Measurements from ENCODE around the gene KCNIP1. TPM values are rescaled to one million over a fixed set of nuclear protein-coding genes. Genes with fewer than 3 reads are reported as not detected.
"Not testable (repeated sequence)": the region's sequence is repeated elsewhere in the genome, so short reads cannot be mapped to it uniquely, and the experiment has no call there.

KCNIP1 gene
- polyA plus RNA-seq, 3 donors from 2014 or later, result not detected

GRCh38 chr5:170541146-170541769 is 37.4 kb downstream of the KCNIP1 start:
- H3K9me3 Mint-ChIP-seq, result peaks cover 0 to 10% (median 7%) of the 10 kb centered on the region in 6 donors
- H3K4me1 Mint-ChIP-seq, result no peaks in the 10 kb centered on the region
- H3K27ac Mint-ChIP-seq, result no peak overlapping the region
- no peak overlapping the region for H3K4me3 Mint-ChIP-seq
- H3K27me3 Mint-ChIP-seq (ENCODE audit: low read depth in 3 of 3), result peaks cover 1 to 6% (median 3%) of the 10 kb centered on the region in 3 donors
- no peak for DNase-seq
- peaks cover 0 to 5% (median 0%) of the 10 kb centered on the region in 3 donors for H3K36me3 Mint-ChIP-seq

- Mint-ChIP-seq H3K36me3 (peaks cover 0 to 5% (median 0%) of the 10 kb centered on the region in 3 donors), H3K27me3 (ENCODE audit: low read depth in 3 of 3) (peaks cover 0 to 9% (median 6%) of the 10 kb centered on the region in 3 donors), H3K4me3 (no peak overlapping the region), H3K27ac (no peak overlapping the region), H3K9me3 (peaks cover 0 to 10% (median 7%) of the 10 kb centered on the region in 6 donors), H3K4me1 (no peaks in the 10 kb centered on the region)
- no peak for DNase-seq
Measured at GRCh38 chr5:170542691-170543293, 39.0 kb downstream of the KCNIP1 start.

GRCh38 chr5:170545313-170545712 is 41.5 kb downstream of the KCNIP1 start:
- Mint-ChIP-seq H3K27me3 (ENCODE audit: low read depth in 3 of 3) (peaks cover 0 to 7% (median 6%) of the 10 kb centered on the region in 3 donors), H3K27ac (no peak overlapping the region), H3K4me1 (no peaks in the 10 kb centered on the region), H3K36me3 (peaks cover 0 to 5% (median 0%) of the 10 kb centered on the region in 3 donors), H3K4me3 (no peak overlapping the region), H3K9me3 (peaks cover 0 to 10% (median 7%) of the 10 kb centered on the region in 6 donors)
- DNase-seq, result no peak

- Mint-ChIP-seq H3K4me3 (no peak overlapping the region), H3K27ac (no peak overlapping the region), H3K4me1 (no peaks in the 10 kb centered on the region), H3K9me3 (peaks cover 0 to 10% (median 7%) of the 10 kb centered on the region in 6 donors), H3K36me3 (peaks cover 0 to 5% (median 0%) of the 10 kb centered on the region in 3 donors), H3K27me3 (ENCODE audit: low read depth in 3 of 3) (peaks cover 0 to 7% (median 6%) of the 10 kb centered on the region in 3 donors)
- no peak for DNase-seq
Measured at GRCh38 chr5:170545811-170546210, 42.0 kb downstream of the KCNIP1 start.

GRCh38 chr5:170546282-170546681 is 42.5 kb downstream of the KCNIP1 start:
- Mint-ChIP-seq H3K27ac (no peak overlapping the region), H3K4me1 (no peaks in the 10 kb centered on the region), H3K4me3 (no peak overlapping the region), H3K36me3 (peaks cover 0 to 5% (median 0%) of the 10 kb centered on the region in 3 donors), H3K9me3 (peaks cover 0 to 10% (median 7%) of the 10 kb centered on the region in 6 donors), H3K27me3 (ENCODE audit: low read depth in 3 of 3) (peaks cover 0 to 7% (median 6%) of the 10 kb centered on the region in 3 donors)
- no peak for DNase-seq

DNA sequence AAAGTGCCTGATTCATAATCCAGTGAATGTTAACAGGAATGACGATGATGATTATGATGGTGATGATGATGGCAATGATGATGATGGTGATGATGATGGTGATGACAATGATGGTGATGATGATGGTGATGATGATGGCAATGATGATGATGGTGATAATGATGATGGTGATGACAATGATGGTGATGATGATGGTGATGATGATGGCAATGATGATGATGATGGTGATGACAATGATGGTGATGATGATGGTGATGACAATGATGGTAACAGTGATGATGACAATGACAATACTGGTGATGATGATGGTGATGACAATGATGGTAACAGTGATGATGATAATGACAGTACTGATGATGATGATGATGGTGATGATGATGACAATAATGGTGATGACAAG is 46.6 kb downstream of the KCNIP1 start:
- not testable (repeated sequence) for H3K9me3 Mint-ChIP-seq; H3K27ac Mint-ChIP-seq; H3K4me1 Mint-ChIP-seq; H3K36me3 Mint-ChIP-seq; DNase-seq; H3K27me3 Mint-ChIP-seq (ENCODE audit: low read depth in 3 of 3); H3K4me3 Mint-ChIP-seq

DNA sequence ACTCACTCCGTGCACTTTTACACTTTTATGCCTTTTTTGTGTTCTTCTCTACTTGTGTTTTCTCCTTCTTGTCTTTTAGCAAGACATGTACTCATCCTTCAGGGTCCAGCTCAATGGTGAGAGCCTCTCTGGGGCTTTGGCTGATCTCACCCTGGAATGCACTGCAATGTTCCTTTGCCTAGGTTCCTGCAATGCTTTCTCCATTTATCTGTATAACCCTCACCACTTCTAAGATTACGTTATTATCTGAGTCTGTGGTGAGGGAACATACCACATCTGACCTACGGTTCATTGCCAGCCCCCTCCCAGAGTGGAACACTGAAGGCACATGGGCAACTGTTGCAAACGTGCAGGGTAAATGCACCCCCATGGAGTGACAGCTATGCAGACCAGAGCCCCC is 47.3 kb downstream of the KCNIP1 start:
- Mint-ChIP-seq H3K27ac (no peak overlapping the region), H3K4me3 (no peak overlapping the region), H3K27me3 (ENCODE audit: low read depth in 3 of 3) (peaks cover 0 to 10% (median 4%) of the 10 kb centered on the region in 3 donors), H3K36me3 (no peaks in the 10 kb centered on the region), H3K9me3 (peaks cover 0 to 2% (median 0%) of the 10 kb centered on the region in 6 donors), H3K4me1 (no peaks in the 10 kb centered on the region)
- no peak for DNase-seq

DNA sequence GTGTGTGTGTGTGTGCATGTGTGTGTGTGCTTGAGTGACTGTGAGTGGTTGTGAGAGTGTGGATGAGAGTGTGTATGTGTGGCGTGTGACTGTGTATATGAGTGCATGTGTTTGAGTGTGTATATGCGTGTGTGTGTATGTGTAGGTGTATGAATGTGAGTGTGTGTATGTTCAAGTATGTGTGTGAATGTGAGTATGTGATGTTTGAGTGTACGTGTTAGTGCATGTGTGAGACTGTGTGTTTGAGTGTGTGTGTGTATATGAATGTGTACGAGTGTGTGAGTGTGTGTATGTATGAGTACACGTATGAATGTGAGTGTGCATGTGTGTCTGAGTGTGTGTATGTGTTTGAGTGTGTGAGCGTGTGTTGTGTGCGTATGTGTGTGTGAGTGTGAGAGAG is 47.8 kb downstream of the KCNIP1 start:
- no peaks in the 10 kb centered on the region for H3K36me3 Mint-ChIP-seq
- no peaks in the 10 kb centered on the region for H3K4me1 Mint-ChIP-seq
- no peak for DNase-seq
- no peak overlapping the region for H3K27ac Mint-ChIP-seq
- peaks cover 0 to 5% (median 4%) of the 10 kb centered on the region in 3 donors for H3K27me3 Mint-ChIP-seq (ENCODE audit: low read depth in 3 of 3)
- no peaks in the 10 kb centered on the region for H3K9me3 Mint-ChIP-seq
- no peak overlapping the region for H3K4me3 Mint-ChIP-seq

GRCh38 chr5:170552621-170553115 is 48.8 kb downstream of the KCNIP1 start:
- H3K4me3 Mint-ChIP-seq, result no peak overlapping the region
- DNase-seq, result no peak
- no peaks in the 10 kb centered on the region for H3K9me3 Mint-ChIP-seq
- H3K36me3 Mint-ChIP-seq, result no peaks in the 10 kb centered on the region
- no peaks in the 10 kb centered on the region for H3K4me1 Mint-ChIP-seq
- H3K27ac Mint-ChIP-seq, result no peak overlapping the region
- H3K27me3 Mint-ChIP-seq (ENCODE audit: low read depth in 3 of 3), result peaks cover 0 to 5% (median 1%) of the 10 kb centered on the region in 3 donors

DNA sequence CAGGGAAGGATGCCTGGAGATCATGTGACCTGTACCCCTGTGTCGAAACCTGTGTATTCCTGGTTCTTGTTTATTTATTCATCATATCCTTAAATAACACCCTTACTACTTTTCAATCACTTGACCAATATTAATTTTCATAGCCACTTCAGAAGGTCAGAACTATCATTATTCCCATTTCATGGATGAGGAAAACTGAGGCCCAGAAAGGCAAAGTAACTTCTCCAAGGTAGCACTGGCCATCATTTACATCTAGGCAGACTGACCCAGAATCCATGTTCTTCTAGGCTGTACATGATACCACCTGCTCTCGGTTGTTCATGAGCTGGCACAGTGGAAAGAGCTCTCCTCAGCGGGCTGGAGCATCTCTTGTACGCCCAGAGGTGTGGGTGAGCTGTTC is 49.4 kb downstream of the KCNIP1 start:
- no peak for DNase-seq
- Mint-ChIP-seq H3K27me3 (ENCODE audit: low read depth in 3 of 3) (peaks cover 0 to 5% (median 0%) of the 10 kb centered on the region in 3 donors), H3K4me3 (no peak overlapping the region), H3K36me3 (no peaks in the 10 kb centered on the region), H3K9me3 (no peaks in the 10 kb centered on the region), H3K4me1 (no peaks in the 10 kb centered on the region), H3K27ac (no peak overlapping the region)

DNA sequence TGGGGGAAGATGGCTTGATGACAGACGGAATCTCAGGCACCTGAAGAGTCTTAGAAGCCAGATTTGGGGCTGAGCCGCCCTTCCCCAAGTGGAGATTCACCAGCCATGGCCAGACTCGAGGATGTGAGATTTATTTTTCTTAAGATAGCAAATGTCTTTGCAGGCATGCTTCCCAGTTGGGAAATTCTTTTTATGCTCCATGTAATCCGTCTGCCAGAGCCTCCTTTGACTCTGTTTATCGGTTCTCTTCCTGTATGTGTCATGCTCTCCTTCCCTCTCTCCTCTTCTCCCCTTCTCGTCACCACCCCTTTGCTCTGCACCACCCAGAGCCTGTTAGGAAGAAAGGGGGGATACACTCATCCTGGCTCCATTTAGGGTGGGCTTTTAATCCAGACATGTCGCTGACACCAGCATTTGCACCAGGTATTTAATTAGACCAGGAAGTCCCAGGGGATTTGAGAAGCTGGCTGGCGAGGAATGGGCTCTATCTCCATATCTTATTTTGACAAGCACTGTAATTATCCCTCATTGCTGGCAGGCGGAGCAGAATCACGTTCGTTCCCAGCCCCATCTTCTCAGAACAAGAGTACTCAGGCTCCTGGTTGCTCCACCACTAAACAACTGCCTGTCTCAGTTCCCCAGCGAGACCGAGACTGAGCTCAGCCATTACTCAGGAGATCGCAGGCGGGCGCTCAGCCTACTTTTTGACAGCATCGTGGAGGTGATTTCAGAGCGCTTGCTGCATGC is 50.9 kb downstream of the KCNIP1 start:
- Mint-ChIP-seq H3K9me3 (no peaks in the 10 kb centered on the region), H3K36me3 (no peaks in the 10 kb centered on the region), H3K4me3 (no peak overlapping the region), H3K27me3 (ENCODE audit: low read depth in 3 of 3) (peaks cover 0 to 5% (median 2%) of the 10 kb centered on the region in 3 donors), H3K4me1 (no peaks in the 10 kb centered on the region), H3K27ac (no peak overlapping the region)
- DNase-seq, result no peak

GRCh38 chr5:170557314-170557713 is 53.5 kb downstream of the KCNIP1 start:
- H3K27ac Mint-ChIP-seq, result no peak overlapping the region
- no peak overlapping the region for H3K4me3 Mint-ChIP-seq
- no peaks in the 10 kb centered on the region for H3K36me3 Mint-ChIP-seq
- H3K4me1 Mint-ChIP-seq, result no peaks in the 10 kb centered on the region
- H3K9me3 Mint-ChIP-seq, result no peaks in the 10 kb centered on the region
- H3K27me3 Mint-ChIP-seq (ENCODE audit: low read depth in 3 of 3), result peaks cover 0 to 8% (median 4%) of the 10 kb centered on the region in 3 donors
- DNase-seq, result no peak

- H3K36me3 Mint-ChIP-seq, result no peaks in the 10 kb centered on the region
- H3K27ac Mint-ChIP-seq, result no peak overlapping the region
- no peak overlapping the region for H3K4me3 Mint-ChIP-seq
- H3K9me3 Mint-ChIP-seq, result no peaks in the 10 kb centered on the region
- no peak for DNase-seq
- peaks cover 1 to 9% (median 6%) of the 10 kb centered on the region in 3 donors for H3K27me3 Mint-ChIP-seq (ENCODE audit: low read depth in 3 of 3)
- no peaks in the 10 kb centered on the region for H3K4me1 Mint-ChIP-seq
Measured at GRCh38 chr5:170559296-170559695, 55.5 kb downstream of the KCNIP1 start.

- H3K4me3 Mint-ChIP-seq, result no peak overlapping the region
- no peaks in the 10 kb centered on the region for H3K4me1 Mint-ChIP-seq
- no peak overlapping the region for H3K27ac Mint-ChIP-seq
- H3K27me3 Mint-ChIP-seq (ENCODE audit: low read depth in 3 of 3), result peaks cover 1 to 6% (median 6%) of the 10 kb centered on the region in 3 donors
- H3K9me3 Mint-ChIP-seq, result no peaks in the 10 kb centered on the region
- H3K36me3 Mint-ChIP-seq, result no peaks in the 10 kb centered on the region
- DNase-seq, result no peak
Measured at GRCh38 chr5:170560938-170561337, 57.1 kb downstream of the KCNIP1 start.
